ENCODE measurements around the gene EHD3.
A peak's percentile ranks its signal among the peaks of the same experiment; 100 is the strongest.

EHD3 gene

DNA sequence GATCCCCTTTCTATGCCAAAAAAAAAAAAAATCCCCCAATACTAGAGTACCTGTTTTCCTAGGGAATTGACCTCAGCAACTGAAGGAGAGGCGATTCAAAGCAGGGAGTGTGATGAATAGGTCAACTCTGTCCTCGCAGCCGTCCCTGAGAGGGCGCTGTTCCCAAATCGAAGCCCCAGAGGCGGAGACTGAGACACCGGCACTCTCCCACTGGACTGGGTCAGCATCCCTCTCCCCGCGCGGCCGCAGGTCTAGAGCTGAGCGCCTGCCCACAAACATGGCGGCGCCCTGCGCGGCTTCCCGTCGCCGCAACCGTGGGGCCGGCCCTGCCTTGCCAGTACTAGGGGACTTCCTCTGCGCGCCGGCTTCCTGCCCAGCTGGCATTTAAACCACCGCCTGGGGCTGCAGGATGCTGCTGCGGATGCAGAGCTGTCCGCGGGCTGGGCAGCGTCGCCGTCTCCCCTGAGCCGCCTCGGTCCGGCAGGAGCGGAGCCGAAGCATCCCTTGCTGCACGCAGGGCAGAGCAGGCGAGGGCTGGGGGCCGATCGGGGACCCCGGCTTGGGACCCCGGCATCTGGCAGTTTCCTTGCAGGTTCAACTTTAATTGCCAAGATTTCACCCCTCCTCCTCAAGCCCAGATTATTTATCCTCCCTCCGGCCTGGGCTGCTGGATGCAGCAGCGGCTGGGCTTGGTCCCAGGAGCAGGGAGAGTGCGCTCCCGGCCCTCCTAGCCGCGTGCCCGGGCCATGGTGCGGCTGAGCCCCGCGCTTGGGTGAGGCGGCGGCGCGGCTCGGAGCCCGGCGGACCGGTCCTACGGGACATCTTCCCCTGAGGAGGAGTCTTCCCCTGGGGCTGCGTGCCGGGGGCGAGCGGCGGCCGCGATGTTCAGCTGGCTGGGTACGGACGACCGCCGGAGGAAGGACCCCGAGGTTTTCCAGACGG is at the start of gene EHD3:
EHD3 (plus strand) TSS at position 412 of the 942 bp plus-strand sequence; CDS start at position 882, 470 bp downstream.
- peak; percentile 66 to 69 for DNase-seq
- TF ChIP-seq POLR2A (IDR thresholded peaks at IDR 0.05; ENCODE audit: low read length) (no peak), GATA1 (IDR thresholded peaks at IDR 0.05; ENCODE audit: low read depth, low read length) (no peak)

DNA sequence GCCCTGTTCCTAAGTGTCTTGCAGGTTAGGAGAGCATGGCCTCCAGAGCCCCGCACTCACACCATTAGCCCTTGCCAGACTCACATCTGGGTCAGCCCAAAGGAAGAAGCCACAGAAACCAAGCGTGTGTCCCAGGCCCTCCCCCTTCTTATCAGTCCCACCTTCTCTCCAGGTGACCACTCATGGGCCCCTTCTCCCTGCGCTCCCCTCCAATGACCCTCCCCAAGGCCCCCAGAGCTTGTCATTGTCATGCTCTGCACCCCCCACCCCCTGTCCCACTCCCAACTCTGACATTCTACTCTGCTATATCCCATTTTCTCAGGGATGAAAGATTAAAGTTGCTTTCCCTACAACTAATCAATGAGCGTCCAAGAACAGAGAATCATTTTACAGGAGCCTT is 46.8 kb upstream of the EHD3 start:
- no peak for TF ChIP-seq GATA1 (IDR thresholded peaks at IDR 0.05; ENCODE audit: low read depth, low read length)
- no peak for TF ChIP-seq POLR2A (IDR thresholded peaks at IDR 0.05; ENCODE audit: low read length)
- no peak for DNase-seq

DNA sequence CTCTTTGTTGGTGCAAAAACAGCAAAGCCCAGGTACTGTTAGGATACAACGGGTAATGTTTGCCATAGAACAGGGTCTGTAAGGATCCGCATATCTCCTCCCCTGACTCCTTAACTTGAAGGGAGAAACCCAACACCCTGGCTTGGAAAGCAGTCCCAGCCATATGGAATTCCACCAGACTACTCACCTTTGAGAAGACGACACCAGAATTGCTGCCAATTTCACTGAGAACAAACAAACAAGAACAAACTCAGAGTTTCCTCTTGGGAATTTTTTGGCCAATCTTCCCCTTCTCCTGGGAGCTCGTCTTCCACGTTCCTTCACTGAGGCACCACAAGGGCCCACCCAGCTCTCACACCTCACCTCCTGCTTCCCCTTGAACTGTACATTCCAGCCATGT is 45.8 kb upstream of the EHD3 start:
- TF ChIP-seq POLR2A (IDR thresholded peaks at IDR 0.05; ENCODE audit: low read length), result no peak
- no peak for TF ChIP-seq GATA1 (IDR thresholded peaks at IDR 0.05; ENCODE audit: low read depth, low read length)
- no peak for DNase-seq

GRCh38 chr2:31189141-31189540 is 44.8 kb upstream of the EHD3 start:
- TF ChIP-seq GATA1 (IDR thresholded peaks at IDR 0.05; ENCODE audit: low read depth, low read length) (no peak), POLR2A (IDR thresholded peaks at IDR 0.05; ENCODE audit: low read length) (no peak)
- DNase-seq, result no peak

DNA sequence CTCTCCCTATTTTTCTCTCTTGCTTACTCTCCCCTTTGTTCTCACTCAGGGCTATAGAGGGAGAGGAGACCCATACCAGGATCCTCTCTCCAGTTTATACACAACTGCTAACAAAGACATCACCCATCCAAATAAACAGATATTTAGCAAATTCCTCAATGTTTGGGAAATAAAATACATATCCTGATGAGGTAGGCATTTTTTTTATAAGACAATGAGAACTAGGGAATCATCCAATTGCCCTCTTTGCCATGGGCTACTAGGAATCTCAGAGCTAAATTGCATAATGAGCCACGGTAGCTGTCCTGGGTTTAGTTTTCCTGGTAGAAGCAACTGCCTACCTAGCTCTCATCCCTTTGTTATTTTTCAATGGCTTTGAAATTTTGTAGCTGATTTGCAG is 43.8 kb upstream of the EHD3 start:
- no peak for DNase-seq
- TF ChIP-seq GATA1 (IDR thresholded peaks at IDR 0.05; ENCODE audit: low read depth, low read length) (no peak), POLR2A (IDR thresholded peaks at IDR 0.05; ENCODE audit: low read length) (no peak)

GRCh38 chr2:31191931-31192330 is 42.0 kb upstream of the EHD3 start:
- no peak for TF ChIP-seq POLR2A (IDR thresholded peaks at IDR 0.05; ENCODE audit: low read length)
- no peak for TF ChIP-seq GATA1 (IDR thresholded peaks at IDR 0.05; ENCODE audit: low read depth, low read length)
- no peak for DNase-seq

DNA sequence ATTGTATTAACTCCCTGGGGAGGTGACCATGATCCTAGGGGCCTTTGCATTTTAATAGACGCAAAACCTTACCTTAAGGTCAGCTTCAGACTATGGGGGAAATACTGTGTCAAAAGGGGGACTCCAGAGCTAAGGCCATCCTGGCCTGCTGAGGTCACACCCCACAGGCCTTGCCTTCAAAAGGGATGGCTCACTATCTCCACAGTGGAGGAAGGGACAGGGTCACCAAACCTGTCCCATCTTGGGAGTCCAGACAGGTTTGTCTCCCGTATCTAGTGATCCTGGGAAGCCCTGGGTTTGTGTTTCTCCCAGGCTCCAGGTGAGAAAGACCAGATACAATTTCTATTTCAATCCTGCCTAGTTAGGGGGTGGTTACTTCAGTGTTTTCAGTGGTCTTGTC is 41.6 kb upstream of the EHD3 start:
- TF ChIP-seq POLR2A (IDR thresholded peaks at IDR 0.05; ENCODE audit: low read length) (no peak), GATA1 (IDR thresholded peaks at IDR 0.05; ENCODE audit: low read depth, low read length) (no peak)
- no peak for DNase-seq

- DNase-seq, result no peak
- TF ChIP-seq POLR2A (IDR thresholded peaks at IDR 0.05; ENCODE audit: low read length) (no peak), GATA1 (IDR thresholded peaks at IDR 0.05; ENCODE audit: low read depth, low read length) (no peak)
Measured at GRCh38 chr2:31192851-31193392, 41.0 kb upstream of the EHD3 start.

DNA sequence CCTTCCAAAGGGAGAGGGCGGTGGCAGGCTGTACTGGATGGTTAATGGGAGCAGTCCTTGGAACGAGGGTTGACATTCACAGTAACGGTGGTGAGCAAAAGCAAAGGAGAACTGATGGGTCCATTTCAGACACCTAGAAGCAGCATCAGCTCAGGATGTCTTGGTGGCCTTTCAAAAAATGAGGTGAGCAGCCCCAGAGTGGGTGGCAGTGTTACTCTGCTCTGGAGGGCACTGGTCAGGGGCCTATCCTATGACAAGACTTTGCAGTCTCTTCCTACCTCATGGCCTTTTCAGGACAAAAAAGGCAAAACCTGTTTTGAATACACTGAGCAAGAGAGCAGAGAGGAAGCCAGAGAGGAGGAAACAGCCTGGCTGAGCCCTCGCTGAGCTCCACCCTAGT is 40.1 kb upstream of the EHD3 start:
- TF ChIP-seq POLR2A (IDR thresholded peaks at IDR 0.05; ENCODE audit: low read length) (no peak), GATA1 (IDR thresholded peaks at IDR 0.05; ENCODE audit: low read depth, low read length) (no peak)
- DNase-seq, result no peak

GRCh38 chr2:31196622-31197021 is 37.3 kb upstream of the EHD3 start:
- TF ChIP-seq GATA1 (IDR thresholded peaks at IDR 0.05; ENCODE audit: low read depth, low read length) (no peak), POLR2A (IDR thresholded peaks at IDR 0.05; ENCODE audit: low read length) (no peak)
- DNase-seq, result no peak

GRCh38 chr2:31197166-31197565 is 36.8 kb upstream of the EHD3 start:
- no peak for DNase-seq
- TF ChIP-seq GATA1 (IDR thresholded peaks at IDR 0.05; ENCODE audit: low read depth, low read length) (no peak), POLR2A (IDR thresholded peaks at IDR 0.05; ENCODE audit: low read length) (no peak)

DNA sequence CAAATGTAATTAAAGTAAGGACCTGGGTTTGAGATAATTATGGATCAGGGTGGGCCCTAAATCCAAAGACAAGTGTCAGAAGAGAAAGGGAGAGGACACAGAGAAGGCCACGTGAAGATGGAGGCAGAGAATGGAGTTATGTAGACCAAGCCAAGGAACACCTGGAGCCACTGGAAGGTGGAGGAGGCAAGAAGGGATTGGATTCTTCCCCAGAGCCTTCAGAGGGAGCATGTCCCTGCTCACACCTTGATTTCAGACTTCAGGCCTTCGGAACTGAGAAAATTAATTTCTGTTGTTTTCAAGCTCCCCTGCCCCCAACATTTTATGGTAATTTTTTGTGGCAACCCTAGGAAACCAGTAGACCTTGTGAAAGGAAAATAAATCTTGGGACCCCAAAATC is 36.3 kb upstream of the EHD3 start:
- TF ChIP-seq POLR2A (IDR thresholded peaks at IDR 0.05; ENCODE audit: low read length) (no peak), GATA1 (IDR thresholded peaks at IDR 0.05; ENCODE audit: low read depth, low read length) (no peak)

GRCh38 chr2:31199206-31199605 is 34.7 kb upstream of the EHD3 start:
- TF ChIP-seq POLR2A (IDR thresholded peaks at IDR 0.05; ENCODE audit: low read length), result no peak
- TF ChIP-seq GATA1 (IDR thresholded peaks at IDR 0.05; ENCODE audit: low read depth, low read length), result no peak
- DNase-seq, result no peak

More for the DNA sequence above, 36.3 kb upstream of the EHD3 start:
- DNase-seq, result no peak

DNA sequence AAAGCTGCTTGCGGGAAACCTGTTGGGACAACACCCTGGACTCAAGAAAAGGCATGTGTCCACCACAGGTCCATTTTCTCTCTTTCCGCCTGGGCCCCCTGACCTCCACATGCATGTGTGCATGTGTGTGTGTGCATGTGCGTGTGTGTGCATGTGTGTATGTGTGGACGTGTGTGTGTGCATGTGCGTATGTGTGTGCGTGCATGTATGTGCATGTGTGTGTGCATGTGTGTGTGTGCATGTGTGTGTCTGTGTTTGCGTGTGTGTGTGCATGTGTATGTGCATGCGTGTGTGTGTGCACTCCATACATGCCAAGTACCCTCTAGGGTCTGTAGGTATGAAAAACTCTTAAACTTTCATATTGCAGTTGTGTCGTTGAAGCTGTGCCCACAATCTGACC is 33.0 kb upstream of the EHD3 start:
- DNase-seq, result no peak
- TF ChIP-seq POLR2A (IDR thresholded peaks at IDR 0.05; ENCODE audit: low read length) (no peak), GATA1 (IDR thresholded peaks at IDR 0.05; ENCODE audit: low read depth, low read length) (no peak)

DNA sequence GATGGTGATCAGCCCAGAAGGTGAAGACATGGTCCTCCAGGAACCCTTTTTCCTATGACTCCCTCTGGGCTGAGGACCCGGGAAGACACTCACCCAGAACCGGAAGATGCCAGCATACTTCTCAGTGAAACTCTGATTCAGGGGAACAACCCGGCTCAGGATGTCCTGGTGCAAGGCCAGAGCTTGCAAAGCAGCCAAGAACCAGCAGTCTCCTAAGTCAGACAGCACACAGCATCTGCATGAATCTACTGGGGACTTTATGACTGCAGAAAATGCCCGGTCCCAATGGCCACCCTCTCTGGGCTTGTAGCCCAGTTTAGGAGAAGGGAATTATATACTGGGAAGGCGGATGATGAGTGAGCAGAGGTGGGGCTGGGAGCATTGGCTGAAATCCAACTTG is 31.9 kb upstream of the EHD3 start:
- DNase-seq, result no peak
- no peak for TF ChIP-seq GATA1 (IDR thresholded peaks at IDR 0.05; ENCODE audit: low read depth, low read length)
- TF ChIP-seq POLR2A (IDR thresholded peaks at IDR 0.05; ENCODE audit: low read length), result no peak
